ENCODE measurements around the gene PLA2G7. TPM values are rescaled to one million over a fixed set of nuclear protein-coding genes. Genes with fewer than 3 reads are reported as not detected.

PLA2G7 gene
- total and polyA plus RNA-seq, 2 donors (not counting 1 experiment from before 2014, with no cell fraction given), result 0.04 to 1.1 TPM

DNA sequence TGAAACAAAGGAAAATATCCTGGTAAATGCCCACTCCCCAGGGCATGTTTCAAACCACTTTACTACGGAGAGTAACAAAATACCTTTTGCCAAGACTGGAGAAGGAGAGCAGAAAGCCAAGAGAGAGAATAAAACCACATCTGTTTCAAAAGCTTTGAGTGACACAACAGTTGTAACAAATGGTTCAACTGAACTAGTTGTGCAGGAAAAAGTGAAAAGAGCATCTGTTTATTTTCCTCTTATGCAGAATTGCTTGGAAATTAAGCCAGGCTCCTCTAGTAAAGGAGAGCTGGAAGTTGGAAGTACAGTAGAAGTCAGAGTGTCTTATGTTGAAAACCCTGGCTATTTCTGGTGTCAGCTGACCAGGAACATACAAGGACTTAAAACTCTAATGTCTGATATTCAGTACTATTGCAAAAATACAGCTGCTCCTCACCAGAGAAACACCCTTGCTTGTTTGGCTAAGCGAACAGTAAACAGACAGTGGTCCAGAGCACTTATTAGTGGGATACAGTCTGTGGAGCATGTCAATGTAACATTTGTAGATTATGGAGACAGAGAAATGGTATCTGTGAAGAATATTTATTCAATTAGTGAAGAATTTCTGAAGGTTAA lies 44.9 kb downstream of the PLA2G7 start:
- H3K4me1 ChIP-seq (ENCODE audit: control insufficient read depth in 2 of 2, insufficient read depth in 2 of 2, low read length in 2 of 2), result no peaks in the 10 kb centered on the region
- intact Hi-C loops (cut with micrococcal nuclease), result no loop called here
- H3K4me3 Mint-ChIP-seq, result no peak overlapping the region
- no peaks in the 10 kb centered on the region for H3K4me1 Mint-ChIP-seq
- no peaks in the 10 kb centered on the region for H3K36me3 ChIP-seq (replicated peaks in 1 of 2; ENCODE audit: control extremely low read depth in 1 of 2, control insufficient read depth in 1 of 2, extremely low read depth in 1 of 2, insufficient read depth in 2 of 2, low read length in 1 of 2)
- DNase-seq (no peak), ATAC-seq (ENCODE audit: low read depth) (no peak)
- peaks cover 4% of the 10 kb centered on the region for H3K27me3 Mint-ChIP-seq
- no peaks in the 10 kb centered on the region for H3K79me2 ChIP-seq (ENCODE audit: control insufficient read depth, insufficient read depth, low read length)
- H3K9me3 Mint-ChIP-seq (ENCODE audit: insufficient read depth), result no peaks in the 10 kb centered on the region
- no peak overlapping the region for H3K4me3 ChIP-seq (ENCODE audit: control extremely low read depth in 1 of 5, extremely low read depth in 1 of 5, insufficient read depth in 1 of 5, low read depth in 2 of 5, low read length in 4 of 5)
- TF ChIP-seq, protein P1, sequence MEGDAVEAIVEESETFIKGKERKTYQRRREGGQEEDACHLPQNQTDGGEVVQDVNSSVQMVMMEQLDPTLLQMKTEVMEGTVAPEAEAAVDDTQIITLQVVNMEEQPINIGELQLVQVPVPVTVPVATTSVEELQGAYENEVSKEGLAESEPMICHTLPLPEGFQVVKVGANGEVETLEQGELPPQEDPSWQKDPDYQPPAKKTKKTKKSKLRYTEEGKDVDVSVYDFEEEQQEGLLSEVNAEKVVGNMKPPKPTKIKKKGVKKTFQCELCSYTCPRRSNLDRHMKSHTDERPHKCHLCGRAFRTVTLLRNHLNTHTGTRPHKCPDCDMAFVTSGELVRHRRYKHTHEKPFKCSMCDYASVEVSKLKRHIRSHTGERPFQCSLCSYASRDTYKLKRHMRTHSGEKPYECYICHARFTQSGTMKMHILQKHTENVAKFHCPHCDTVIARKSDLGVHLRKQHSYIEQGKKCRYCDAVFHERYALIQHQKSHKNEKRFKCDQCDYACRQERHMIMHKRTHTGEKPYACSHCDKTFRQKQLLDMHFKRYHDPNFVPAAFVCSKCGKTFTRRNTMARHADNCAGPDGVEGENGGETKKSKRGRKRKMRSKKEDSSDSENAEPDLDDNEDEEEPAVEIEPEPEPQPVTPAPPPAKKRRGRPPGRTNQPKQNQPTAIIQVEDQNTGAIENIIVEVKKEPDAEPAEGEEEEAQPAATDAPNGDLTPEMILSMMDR (IDR thresholded peaks at IDR 0.05), result no peak
- TF ChIP-seq EZH2 (IDR thresholded peaks at IDR 0.05; ENCODE audit: borderline replicate concordance, insufficient read depth, low read depth, low read length, poor library complexity, severe bottlenecking), result no peak
- ChIA-PET POLR2A (no interaction called here), CTCF (no interaction called here)
- no peak overlapping the region for H3K9ac ChIP-seq (ENCODE audit: low read length)
- H3K4me2 ChIP-seq (replicated peaks; ENCODE audit: low read depth, low read length, poor library complexity, severe bottlenecking), result no peak overlapping the region
- no peak overlapping the region for H3K27ac ChIP-seq (ENCODE audit: low read length in 2 of 2)
- WGBS (ENCODE audit: insufficient coverage), result no CpG with 5 or more reads among the region's 2 CpGs
- H3K27me3 ChIP-seq (replicated peaks in 1 of 4; ENCODE audit: control extremely low read depth in 1 of 4, control insufficient read depth in 3 of 4, insufficient read depth in 4 of 4, low read length in 3 of 4), result no peaks in the 10 kb centered on the region
- H3K27ac Mint-ChIP-seq, result no peak overlapping the region
- H4K20me1 ChIP-seq (ENCODE audit: control insufficient read depth, insufficient read depth, low read length, poor library complexity, severe bottlenecking), result no peaks in the 10 kb centered on the region
- H2AFZ ChIP-seq (ENCODE audit: insufficient read depth, low read depth, low read length, poor library complexity, severe bottlenecking), result no peak overlapping the region
- H3K9me3 ChIP-seq (ENCODE audit: control extremely low read depth in 1 of 3, control insufficient read depth in 2 of 3, insufficient read depth in 1 of 3, low read length in 2 of 3), result peaks cover 0 to 17% (median 0%) of the 10 kb centered on the region in 3 donors

DNA sequence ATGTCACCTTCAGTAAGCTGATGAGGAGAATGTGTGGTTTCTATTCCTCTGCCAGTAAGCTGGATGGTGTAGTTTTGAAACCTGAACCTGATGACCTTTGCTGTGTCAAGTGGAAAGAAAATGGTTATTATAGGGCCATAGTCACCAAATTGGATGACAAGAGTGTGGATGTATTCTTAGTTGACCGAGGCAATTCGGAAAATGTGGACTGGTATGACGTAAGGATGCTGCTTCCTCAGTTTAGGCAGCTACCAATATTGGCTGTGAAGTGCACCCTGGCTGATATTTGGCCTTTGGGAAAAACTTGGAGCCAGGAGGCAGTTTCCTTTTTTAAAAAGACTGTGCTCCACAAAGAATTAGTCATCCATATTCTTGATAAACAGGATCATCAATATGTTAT lies 45.5 kb downstream of the PLA2G7 start:
- ChIA-PET POLR2A (no interaction called here), CTCF (no interaction called here)
- Mint-ChIP-seq H3K27me3 (peaks cover 4% of the 10 kb centered on the region), H3K4me1 (no peaks in the 10 kb centered on the region), H3K4me3 (no peak overlapping the region), H3K27ac (no peak overlapping the region), H3K9me3 (ENCODE audit: insufficient read depth) (no peaks in the 10 kb centered on the region)
- H3K36me3 ChIP-seq (replicated peaks in 1 of 2; ENCODE audit: control extremely low read depth in 1 of 2, control insufficient read depth in 1 of 2, extremely low read depth in 1 of 2, insufficient read depth in 2 of 2, low read length in 1 of 2), result no peaks in the 10 kb centered on the region
- H4K20me1 ChIP-seq (ENCODE audit: control insufficient read depth, insufficient read depth, low read length, poor library complexity, severe bottlenecking), result no peaks in the 10 kb centered on the region
- no peak overlapping the region for H3K4me3 ChIP-seq (ENCODE audit: control extremely low read depth in 1 of 5, extremely low read depth in 1 of 5, insufficient read depth in 1 of 5, low read depth in 2 of 5, low read length in 4 of 5)
- peaks cover 0 to 17% (median 0%) of the 10 kb centered on the region in 3 donors for H3K9me3 ChIP-seq (ENCODE audit: control extremely low read depth in 1 of 3, control insufficient read depth in 2 of 3, insufficient read depth in 1 of 3, low read length in 2 of 3)
- H3K9ac ChIP-seq (ENCODE audit: low read length), result no peak overlapping the region
- WGBS (ENCODE audit: insufficient coverage), result 100% methylated on average over 3 of the region's 3 CpGs
- no peaks in the 10 kb centered on the region for H3K79me2 ChIP-seq (ENCODE audit: control insufficient read depth, insufficient read depth, low read length)
- no peaks in the 10 kb centered on the region for H3K27me3 ChIP-seq (replicated peaks in 1 of 4; ENCODE audit: control extremely low read depth in 1 of 4, control insufficient read depth in 3 of 4, insufficient read depth in 4 of 4, low read length in 3 of 4)
- DNase-seq (no peak), ATAC-seq (ENCODE audit: low read depth) (no peak)
- H3K27ac ChIP-seq (ENCODE audit: low read length in 2 of 2), result no peak overlapping the region
- no peak for TF ChIP-seq EZH2 (IDR thresholded peaks at IDR 0.05; ENCODE audit: borderline replicate concordance, insufficient read depth, low read depth, low read length, poor library complexity, severe bottlenecking)
- TF ChIP-seq, protein P1 (IDR thresholded peaks at IDR 0.05), result no peak
- no peaks in the 10 kb centered on the region for H3K4me1 ChIP-seq (ENCODE audit: control insufficient read depth in 2 of 2, insufficient read depth in 2 of 2, low read length in 2 of 2)
- no peak overlapping the region for H3K4me2 ChIP-seq (replicated peaks; ENCODE audit: low read depth, low read length, poor library complexity, severe bottlenecking)
- intact Hi-C loops (cut with micrococcal nuclease), result no loop called here
- H2AFZ ChIP-seq (ENCODE audit: insufficient read depth, low read depth, low read length, poor library complexity, severe bottlenecking), result no peak overlapping the region

Measured in B cell (primary cell).